HG02610 (cell line): ENCODE results near the gene DNAH12.
"Not testable (repeated sequence)": the region's sequence is repeated elsewhere in the genome, so short reads cannot be mapped to it uniquely, and the experiment has no call there.

Experiments
- ATAC-seq: cut with Tn5 transposase; IDR thresholded peaks from one replicate; pipeline ENCODE4 v1.9.1; 2021; ENCODE audit warnings: mild to moderate bottlenecking, moderate library complexity; ENCODE audit not compliant: unreplicated experiment

DNAH12 gene

DNA sequence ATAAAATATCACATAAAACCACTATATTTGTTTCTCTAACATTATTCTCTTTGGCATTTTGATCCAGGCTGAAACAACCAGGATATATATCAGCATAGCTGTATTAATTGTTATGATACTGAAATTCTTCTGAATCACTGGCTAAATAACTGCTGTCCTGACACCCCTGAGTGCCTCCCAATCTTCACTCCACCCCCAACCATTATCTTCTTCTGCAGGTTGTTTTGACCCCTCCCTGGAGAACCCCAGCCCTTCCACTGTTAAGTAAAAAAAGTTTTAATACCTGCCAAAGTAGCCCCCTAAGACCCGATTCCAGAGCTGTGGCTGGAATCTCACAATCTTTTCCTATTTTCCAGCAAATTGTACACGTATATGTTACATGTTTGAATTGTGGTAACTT, 124.1 kb downstream of the DNAH12 start:
- no peak for ATAC-seq

DNA sequence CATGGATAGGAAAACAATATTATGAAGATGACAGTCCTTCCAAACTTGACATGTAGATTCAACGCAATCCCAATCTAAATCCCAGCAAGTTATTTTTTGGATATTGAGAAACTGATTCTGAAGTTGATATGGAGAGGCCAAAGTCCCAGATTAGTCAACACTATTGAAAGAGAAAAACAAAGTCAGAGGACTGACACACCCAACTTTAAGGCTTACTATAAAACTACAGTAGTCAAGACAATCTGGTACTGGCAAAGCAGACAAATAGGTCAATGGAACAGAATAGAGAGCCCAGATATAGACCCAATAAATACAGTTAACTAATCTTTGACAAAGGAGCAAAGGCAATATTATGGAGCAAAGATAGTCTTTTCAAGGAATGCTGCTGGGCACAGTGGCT, 132.4 kb downstream of the DNAH12 start:
- no peak for ATAC-seq

DNA sequence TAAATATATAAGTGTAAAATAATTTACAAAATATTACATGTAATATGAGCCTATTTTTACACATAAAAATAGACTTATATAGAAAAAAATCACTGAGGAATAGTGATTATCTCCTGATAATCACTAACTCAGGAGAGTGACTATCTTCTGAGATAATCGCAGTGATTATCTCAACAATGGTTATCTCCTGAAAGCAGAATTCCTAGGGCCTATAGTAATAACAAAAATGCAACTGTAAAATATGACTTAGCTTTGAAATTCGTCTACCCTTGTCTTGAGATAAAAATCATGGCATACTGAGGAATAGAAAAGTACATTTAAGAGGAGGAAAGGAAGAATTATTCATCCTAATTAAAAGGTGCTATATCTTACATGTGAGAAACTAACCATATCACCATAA, 134.7 kb downstream of the DNAH12 start:
- ATAC-seq = no peak

DNA sequence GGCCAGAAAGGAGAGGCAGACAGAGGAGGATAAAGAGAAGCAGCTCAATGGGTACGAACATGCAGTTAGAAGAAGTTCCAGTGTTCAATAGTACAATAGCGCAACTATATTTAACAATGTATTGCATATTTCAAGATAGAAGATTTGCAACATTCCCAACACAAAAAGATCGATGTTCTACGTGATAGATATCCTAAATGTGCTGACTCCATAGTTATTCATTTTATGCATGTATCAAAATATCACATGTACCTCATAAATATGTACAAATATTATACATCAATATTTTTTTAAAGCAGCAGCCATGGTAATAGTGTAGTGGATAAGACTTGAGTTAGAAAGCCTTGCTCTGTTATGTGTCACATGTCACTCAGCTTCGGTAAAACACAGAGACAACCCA, 141.5 kb downstream of the DNAH12 start:
- ATAC-seq = no peak

DNA sequence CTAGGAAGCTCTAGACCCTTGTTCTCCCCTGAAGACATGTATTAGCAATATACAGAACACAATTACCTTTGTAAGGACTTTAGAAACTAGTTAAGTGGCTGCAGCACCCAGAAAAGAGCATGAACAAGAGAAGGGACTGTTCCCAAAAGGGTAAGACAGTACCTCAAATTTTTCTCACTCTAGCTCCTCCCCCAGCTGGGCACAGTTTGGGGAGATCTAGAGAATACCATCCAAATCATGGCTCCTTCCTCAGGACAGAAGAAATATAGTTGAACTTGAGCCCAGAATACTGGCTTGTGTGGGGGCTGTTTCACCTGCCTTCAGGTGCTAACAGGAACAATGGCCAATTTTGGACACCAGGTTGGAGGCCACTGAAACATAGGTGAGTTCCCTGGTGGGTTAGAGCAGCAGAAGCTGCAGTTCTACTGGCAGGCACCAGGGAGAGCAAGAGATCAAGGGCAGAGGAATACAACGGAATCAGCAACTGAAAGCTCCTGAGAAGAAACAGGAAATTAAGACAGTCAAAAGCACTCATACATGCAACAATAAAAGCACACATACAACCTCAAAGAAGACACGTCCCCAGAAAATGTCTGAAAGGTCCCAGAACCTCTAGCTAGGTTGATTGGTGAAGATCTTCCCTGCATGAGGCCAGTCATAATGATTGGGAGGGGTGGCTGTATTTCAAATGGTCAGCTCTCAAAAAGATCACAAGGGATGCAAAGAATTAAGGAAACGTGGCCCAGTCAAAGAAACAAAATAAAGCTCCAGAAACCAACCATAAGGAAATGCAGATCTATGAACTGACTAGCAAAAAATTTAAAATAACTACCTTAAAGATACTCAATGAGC, 146.7 kb downstream of the DNAH12 start:
- ATAC-seq = peak; percentile 95

DNA sequence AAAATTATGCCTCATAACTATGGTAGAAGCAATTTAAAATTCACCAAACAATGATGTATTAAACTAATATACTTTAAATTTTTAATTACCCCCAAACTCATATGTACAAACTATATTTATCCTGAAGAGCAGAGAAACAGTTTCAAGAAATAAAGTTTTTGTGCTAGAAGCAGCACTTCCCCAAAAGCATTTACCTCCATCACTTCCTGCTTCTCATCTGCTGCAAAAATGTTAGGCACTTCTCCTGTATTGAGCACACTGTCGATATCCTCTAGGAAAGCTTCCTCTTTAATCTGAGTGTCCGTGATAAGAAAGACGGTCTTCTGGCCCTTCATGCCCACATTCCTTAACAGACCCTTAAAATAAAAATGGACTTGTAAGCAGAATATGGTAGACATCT, 150.2 kb downstream of the DNAH12 start:
- no peak for ATAC-seq

DNA sequence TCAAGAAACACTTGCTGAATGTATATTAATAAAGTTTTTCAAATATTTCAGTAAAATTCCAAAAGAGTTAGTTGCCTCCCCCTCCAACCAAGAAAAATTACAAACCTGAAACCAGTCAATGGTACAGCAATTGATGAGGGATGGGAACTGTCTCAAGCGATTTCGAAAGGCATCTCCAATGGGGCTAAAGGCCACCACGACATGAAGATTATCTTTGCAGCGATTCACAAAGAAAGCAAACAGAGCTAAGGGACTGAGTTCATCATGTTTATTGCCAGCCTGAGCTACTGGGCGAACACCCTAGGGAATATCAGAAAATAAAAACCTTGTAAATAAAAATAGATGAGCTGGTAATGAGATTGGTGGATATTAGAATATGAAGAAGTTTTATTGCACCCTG, 152.4 kb downstream of the DNAH12 start:
- no peak for ATAC-seq

DNA sequence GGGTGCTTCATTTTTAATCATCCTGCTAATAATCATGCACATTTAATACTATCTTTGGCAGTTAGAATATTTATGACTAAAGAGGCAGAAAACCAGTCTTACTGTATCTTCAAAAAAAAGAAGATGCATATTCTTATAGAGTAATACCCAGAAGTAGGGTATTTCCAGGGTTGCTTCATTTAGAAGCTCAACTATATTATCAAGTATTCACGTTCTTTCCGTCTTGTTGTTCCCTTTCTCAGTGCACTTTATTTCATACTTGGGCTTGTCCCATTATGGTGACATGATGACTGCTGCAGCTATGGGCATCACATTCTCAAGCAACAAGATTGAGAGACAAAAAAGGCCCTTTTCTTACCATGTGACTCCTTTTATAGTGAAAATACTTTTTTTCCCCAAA, 154.9 kb downstream of the DNAH12 start:
- no peak for ATAC-seq

DNA sequence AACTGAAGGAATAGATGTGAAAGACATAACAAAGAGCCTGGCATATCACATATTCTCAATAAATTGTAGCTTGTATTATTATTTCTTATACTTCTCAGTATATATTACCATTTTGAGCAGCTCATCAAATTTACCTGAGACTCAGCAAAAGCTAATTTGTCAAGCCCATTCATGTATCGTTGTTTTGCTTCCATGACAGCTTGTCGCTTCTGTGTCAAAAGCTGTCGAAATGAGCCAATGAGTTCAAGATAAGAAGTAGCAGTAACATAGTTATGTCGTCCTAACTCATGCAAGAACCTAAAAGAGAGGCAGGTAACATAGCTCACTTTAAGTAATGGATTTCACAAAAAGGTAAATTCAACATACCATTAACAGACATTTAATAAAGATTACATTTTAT, 157.8 kb downstream of the DNAH12 start:
- no peak for ATAC-seq

DNA sequence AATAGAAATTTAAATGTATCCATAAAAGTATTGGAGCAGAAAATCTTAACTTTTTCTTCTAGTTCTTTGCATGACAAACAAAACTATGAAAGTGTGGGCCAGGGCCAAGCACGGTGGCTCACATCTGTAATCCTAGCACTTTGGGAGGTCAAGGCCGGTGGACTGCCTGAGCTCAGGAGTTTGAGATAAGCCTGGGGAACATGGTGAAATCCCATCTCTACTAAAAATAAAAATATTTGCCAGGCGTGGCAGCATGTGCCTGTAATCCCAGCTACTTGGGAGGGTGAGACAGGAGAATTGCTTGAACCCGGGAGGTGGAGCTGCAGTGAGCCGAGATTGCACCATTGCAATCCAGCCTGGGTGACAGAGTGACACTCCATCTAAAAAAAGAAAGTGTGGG, 158.6 kb downstream of the DNAH12 start:
- ATAC-seq = no peak

DNA sequence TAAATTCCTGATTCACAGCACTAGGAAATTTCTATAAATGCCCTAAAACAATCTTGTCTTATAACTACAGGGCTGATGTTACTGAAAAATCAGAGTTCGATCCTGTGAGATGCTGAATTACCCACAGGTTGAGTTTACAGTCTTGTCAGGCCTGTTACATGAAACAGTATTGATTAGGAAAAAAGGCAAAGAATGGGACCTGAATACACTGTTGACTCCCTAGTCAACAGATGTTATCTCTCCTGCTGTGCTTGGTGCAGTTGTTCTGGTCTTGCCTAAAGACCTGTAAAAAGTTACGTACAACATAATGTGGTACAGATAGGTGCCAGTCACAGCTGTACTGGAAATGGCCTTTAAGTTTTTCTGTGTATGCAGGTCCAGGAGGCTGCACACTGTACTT, 160.3 kb downstream of the DNAH12 start:
- no peak for ATAC-seq

DNA sequence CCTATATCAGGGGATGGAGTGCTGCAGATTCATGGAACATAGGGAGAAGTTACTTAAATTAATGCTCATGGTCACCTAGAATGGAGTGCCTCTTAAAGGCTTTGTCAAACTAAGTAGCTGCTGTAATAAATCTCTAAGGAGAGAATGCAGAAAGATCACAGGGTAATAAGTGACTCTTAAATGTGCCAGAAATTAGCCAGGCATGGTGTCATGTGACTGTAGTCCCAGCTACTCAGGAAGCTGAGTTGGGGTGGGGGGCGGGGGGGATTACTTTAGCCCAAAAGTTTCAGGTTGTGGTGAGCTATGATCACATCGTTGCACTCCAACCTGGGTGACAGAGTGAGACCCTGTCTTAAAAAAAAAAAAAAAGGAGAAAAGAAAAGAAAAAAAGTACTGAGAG, 160.7 kb downstream of the DNAH12 start:
- no peak for ATAC-seq

DNA sequence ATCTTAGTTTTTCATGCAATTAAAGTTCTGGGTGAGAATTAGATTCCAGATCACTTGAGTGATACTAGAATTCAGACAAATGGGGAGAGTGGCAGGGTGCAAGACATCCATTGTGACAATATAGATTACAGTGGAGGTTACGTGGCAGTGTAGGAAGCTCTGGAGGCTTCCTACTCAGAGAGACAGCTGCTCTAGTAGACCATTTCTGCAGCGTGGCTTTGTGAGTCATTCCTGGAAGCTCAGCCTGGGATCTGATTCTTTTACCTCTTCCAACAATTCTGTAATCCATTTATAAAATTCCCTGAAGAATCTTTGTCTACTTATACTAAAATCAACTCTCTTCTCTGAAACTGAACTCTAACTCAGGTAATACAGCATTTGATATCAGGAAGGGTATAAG, 161.2 kb downstream of the DNAH12 start:
- ATAC-seq = no peak

DNA sequence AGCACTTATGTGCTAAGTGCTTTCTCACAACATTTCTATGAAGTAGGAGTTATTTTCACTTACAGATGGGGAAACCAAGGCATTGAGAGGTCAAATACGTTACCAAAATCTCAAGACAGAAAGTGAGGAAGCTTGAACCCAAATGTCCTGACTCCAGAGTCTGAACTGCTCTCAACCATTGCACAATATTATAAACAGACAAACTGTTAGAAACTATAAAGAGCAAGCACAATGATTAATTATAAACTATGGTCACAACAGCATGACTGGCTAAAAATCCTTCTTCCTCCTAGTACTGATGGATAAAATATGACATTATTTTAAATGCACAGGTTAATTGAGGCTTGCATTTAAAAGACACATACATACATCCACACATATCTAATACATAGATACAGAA, 173.8 kb downstream of the DNAH12 start:
- ATAC-seq = no peak

DNA sequence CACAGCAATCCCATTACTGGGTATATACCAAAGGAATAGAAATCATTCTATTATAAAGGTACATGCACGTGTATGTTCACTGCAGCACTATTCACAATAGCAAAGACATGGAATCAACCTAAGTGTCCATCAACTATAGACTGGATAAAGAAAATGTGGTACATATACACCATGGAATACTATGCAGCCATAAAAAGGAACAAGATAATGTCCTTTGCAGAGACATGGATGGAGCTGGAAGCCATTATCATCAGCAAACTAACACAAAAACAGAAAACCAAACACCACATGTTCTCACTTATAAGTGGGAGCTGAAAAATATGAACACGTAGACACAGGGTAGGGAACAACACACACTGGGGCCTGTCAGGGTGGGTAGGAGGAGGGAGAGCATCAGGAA, 179.1 kb downstream of the DNAH12 start:
- not testable (repeated sequence) for ATAC-seq

DNA sequence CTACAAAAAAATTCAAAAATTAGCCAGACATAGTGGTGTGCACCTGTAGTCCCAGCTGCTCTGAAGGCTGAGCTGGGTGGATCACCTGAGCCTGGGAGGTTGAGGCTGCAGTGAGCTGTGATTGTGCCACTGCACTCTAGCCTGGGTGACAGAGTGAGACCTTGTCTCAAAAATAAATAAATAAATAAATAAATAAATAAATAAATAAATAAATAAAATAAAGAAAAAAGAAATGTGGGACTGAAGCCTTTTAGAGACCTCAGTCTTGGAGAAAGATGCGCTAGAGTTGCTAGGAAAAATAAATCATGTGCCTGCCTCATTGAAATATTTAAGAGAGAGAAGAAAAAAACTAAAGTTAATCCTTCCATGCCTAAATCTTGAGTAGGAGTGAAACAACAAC, 187.9 kb downstream of the DNAH12 start:
- not testable (repeated sequence) for ATAC-seq

DNA sequence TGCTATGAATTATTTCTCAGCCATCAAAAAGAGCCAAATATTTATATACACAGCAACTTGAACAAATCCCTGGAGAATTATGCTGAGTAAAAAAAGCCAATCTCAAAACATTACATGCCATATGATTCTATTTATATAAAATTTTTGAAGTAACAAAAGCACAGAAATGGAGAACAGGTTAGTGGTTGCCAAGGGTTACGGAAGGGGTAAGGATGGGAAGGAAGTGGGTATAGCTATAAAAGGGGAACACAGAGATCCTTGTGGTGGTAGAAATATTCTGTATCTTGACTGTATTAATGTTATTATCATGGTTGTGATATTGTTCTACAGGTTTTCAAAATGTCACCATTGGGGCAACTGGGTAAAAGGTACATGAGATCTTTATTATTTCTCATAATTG, 189.4 kb downstream of the DNAH12 start:
- no peak for ATAC-seq

DNA sequence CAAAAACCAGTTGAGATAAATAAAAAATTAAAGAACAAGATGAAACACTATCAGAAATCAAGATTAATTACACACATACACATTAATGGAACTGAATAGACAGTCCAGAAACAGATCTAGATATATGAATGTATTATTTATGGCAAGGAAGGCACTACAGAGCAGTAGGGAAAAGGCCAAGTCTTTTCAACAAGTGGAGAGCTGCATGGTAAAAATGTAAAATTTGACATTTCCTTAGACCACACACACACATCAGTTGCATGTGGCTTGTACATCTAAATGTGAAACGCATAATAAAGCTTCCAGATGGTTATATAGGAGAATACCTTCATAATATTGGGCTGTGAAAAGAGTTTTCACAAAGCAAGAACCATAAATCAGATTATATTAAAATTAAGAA, 193.9 kb downstream of the DNAH12 start:
- no peak for ATAC-seq

DNA sequence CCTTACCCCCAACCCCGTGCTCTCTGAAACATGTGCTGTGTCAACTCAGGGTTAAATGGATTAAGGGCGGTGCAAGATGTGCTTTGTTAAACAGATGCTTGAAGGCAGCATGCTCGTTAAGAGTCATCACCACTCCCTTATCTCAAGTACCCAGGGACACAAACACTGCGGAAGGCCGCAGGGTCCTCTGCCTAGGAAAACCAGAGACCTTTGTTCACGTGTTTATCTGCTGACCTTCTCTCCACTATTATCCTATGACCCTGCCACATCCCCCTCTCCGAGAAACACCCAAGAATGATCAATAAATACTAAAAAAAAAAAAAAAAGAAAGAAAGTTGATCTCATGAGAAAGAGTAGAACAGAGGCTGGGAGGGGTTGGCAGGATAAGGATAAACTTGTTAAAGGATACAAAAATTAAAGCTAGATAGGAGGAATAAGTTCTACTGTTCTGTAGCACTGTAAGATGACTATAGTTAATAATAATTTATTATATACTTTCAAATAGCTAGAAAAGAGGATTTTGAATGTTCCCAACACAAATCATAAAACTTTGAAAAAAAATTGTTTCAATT, 205.0 kb downstream of the DNAH12 start:
- not testable (repeated sequence) for ATAC-seq

DNA sequence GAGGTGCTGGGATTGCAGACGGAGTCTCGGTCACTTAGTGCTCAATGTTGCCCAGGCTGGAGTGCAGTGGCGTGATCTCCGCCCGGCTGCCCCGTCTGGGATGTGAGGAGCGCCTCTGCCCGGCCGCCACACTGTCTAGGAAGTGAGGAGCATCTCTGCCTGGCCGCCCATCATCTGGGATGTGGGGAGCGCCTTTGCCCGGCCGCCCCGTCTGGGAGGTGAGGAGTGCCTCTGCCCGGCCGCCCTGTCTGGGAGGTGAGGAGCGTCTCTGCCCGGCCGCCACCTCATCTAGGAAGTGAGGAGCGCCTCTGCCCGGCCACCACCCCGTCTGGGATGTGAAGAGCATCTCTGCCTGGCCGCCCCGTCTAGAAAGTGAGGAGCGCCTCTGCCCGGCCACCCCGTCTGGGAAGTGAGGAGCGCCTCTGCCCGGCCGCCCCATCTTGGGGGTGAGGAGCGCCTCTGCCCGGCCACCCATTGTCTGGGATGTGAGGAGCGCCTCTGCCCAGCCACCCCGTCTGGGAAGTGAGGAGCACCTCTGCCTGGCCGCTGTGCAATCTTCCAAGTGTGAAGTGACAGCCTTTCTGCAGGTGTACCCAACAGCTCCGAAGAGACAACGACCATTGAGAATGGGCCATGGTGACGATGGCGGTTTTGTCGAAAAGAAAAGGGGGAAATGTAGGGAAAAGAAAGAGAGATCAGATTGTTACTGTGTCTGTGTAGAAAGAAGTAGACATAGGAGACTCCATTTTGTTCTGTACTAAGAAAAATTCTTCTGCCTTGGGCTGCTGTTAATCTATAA, 205.7 kb downstream of the DNAH12 start:
- ATAC-seq = not testable (repeated sequence)

DNA sequence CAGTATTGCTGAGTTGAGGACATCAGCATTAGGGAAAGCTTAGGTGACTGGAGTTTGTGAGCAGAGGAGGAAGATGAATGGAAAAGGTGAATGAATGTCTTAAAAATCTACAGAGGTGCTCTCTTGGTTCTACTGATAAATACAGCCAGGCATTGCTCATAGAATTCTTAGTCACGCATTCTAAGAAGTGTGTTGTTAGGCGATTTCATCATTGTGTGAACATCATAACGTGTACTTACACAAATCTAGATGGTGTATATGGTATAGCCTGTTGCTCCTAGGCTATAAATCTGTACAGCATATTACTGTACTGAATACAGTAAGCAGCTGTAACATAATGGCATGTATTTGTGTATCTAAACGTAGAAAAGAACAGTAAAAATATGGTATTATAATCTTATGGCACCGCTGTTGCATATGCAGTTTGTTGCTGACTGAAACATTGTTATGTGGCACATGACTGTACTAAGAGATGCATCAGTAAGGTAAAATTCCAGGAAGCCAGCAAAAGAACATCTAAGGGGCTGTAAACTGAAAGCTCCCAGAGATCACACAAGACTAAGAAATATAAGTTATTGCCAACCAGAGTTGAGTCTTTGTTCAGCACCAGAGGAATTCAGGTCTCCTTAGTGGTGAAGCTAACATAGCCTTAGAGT, 208.7 kb downstream of the DNAH12 start:
- no peak for ATAC-seq
